Measurements from ENCODE around the gene RAB31. TPM values are rescaled to one million over a fixed set of nuclear protein-coding genes. Genes with fewer than 3 reads are reported as not detected.

The RAB31 gene
- total RNA-seq, 2 donors from 2014 or later, result 4.3 to 8.0 TPM

DNA sequence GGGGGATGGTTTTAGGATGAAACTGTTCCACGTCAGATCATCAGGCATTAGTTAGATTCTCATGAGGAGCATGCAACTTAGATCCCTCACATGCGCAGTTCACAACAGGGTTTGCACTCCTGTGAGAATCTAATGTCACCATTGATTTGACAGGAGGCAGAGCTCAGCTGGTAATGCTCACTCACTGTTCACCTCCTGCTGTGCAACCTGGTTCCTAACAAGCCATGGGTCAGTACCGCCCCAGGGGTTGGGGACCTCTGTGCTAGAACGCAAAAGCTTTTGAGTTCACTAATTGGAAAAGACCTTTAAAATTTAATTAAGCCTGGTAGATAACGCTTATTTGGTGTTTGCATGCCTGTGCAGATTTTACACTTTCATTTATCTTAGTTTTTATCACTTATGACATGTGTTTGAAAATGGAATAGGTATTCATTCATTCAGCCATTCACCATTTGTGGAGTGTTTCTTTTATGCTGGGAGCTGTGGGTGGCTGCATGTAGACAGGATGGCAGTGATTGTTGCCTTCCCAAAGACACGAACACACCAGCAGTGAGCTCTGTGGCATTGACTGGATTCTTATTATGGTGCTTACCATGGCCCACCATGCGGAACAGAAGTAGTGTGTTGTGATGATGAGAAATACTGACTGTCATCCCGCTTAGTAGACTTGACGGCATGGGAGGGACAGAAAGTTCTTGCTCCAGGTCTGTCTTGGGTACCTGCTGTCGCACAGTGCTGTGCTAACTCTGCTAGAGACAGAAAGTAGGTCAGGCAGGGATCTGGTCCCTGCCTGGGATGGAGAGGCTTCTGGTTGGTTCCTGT is 6.4 kb downstream of the RAB31 start:
- no peak for DNase-seq
- ATAC-seq, result no peak
- no peak overlapping the region for H3K4me3 ChIP-seq
- H3K36me3 ChIP-seq (replicated peaks in 1 of 2; ENCODE audit: insufficient read depth in 1 of 2, low read depth in 2 of 2), result no peaks in the 10 kb centered on the region
- 88 to 93% methylated on average over 10 of the region's 10 CpGs for WGBS, 2 donors
- TF ChIP-seq, protein P1, sequence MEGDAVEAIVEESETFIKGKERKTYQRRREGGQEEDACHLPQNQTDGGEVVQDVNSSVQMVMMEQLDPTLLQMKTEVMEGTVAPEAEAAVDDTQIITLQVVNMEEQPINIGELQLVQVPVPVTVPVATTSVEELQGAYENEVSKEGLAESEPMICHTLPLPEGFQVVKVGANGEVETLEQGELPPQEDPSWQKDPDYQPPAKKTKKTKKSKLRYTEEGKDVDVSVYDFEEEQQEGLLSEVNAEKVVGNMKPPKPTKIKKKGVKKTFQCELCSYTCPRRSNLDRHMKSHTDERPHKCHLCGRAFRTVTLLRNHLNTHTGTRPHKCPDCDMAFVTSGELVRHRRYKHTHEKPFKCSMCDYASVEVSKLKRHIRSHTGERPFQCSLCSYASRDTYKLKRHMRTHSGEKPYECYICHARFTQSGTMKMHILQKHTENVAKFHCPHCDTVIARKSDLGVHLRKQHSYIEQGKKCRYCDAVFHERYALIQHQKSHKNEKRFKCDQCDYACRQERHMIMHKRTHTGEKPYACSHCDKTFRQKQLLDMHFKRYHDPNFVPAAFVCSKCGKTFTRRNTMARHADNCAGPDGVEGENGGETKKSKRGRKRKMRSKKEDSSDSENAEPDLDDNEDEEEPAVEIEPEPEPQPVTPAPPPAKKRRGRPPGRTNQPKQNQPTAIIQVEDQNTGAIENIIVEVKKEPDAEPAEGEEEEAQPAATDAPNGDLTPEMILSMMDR (IDR thresholded peaks at IDR 0.05), result no peak
- no peak for TF ChIP-seq POLR2A (IDR thresholded peaks at IDR 0.05)
- H3K27me3 ChIP-seq, result no peaks in the 10 kb centered on the region
- H3K4me1 ChIP-seq, result peaks cover 7% of the 10 kb centered on the region
- H3K9me3 ChIP-seq, result no peaks in the 10 kb centered on the region
- intact Hi-C loops (cut with DNase I), result loop anchor here (10.0 kb wide), 1 partner anchor 110 kb away; no protein-coding TSS in a partner anchor
- H3K27ac ChIP-seq, result no peak overlapping the region

DNA sequence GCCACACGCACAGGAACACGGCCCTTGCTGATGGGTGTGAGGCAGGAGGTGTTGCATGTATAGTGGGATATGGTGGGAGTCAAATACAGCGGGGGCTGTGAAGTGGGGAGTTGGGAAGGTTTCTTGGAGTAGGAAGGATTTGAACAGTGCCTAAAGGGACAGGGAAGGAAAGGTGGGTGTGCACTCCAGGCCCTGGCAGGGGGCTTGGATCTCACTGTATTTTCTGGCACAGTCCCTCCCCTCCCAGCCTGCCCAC is 6.9 kb downstream of the RAB31 start:
- Histone ChIP-seq H3K27me3 (no peaks in the 10 kb centered on the region), H3K36me3 (replicated peaks in 1 of 2; ENCODE audit: insufficient read depth in 1 of 2, low read depth in 2 of 2) (no peaks in the 10 kb centered on the region), H3K4me1 (peaks cover 6% of the 10 kb centered on the region), H3K27ac (no peak overlapping the region), H3K9me3 (no peaks in the 10 kb centered on the region), H3K4me3 (no peak overlapping the region)
- no peak for TF ChIP-seq POLR2A (IDR thresholded peaks at IDR 0.05)
- TF ChIP-seq, protein P1 (IDR thresholded peaks at IDR 0.05), result no peak
- WGBS, 2 donors, result 87% methylated on average over 3 of the region's 3 CpGs
- ATAC-seq, result no peak
- no peak for DNase-seq
- intact Hi-C loops (cut with DNase I), result loop anchor here (10.0 kb wide), 1 partner anchor 110 kb away; no protein-coding TSS in a partner anchor

DNA sequence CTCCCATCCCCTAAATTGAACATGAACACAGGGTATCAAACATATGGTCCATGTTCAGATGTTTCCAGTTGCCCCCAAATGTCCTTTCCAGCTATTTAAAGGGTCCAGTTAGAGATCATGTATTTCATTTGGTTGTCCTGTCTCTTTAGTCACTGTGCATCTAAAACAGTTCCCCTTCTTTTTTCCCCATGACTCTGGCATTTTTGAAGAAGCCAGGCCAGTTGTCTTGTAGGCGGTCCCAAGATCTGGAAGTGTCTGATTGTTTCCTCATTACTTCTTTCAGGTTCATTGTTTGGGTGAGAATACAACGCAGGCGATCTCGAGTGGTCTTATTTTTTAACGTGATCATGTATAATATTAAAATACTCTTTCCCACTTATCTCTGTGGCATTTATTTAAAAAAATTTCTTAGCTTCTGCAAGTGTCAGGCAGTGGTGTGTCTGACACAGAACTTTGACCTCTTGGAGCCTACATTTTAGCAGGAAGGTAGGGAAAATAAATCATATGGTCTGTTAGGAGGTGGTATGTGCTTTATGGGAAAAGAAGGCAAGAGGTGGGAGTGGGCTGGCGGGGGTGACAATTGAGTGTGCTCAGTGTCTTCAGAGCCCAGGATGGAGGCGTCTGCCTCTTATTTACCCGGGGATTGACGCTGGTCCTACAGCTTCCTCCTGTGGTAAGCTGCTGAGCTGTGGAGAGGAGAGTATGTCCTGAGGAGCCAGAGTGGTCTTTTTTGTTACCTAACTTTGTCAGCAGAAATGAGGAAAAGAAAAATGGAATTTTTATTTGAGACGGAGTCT is 8.1 kb downstream of the RAB31 start:
- WGBS, 2 donors, result 61 to 69% methylated on average over 10 of the region's 10 CpGs
- TF ChIP-seq, protein P1 (IDR thresholded peaks at IDR 0.05), result no peak
- no peak for TF ChIP-seq POLR2A (IDR thresholded peaks at IDR 0.05)
- Histone ChIP-seq H3K4me3 (no peak overlapping the region), H3K27me3 (no peaks in the 10 kb centered on the region), H3K4me1 (peaks cover 6% of the 10 kb centered on the region), H3K36me3 (replicated peaks in 1 of 2; ENCODE audit: insufficient read depth in 1 of 2, low read depth in 2 of 2) (no peaks in the 10 kb centered on the region), H3K9me3 (no peaks in the 10 kb centered on the region), H3K27ac (no peak overlapping the region)
- intact Hi-C loops (cut with DNase I), result loop anchor here (10.0 kb wide), 1 partner anchor 111 kb away; no protein-coding TSS in a partner anchor
- DNase-seq (no peak), ATAC-seq (no peak)

DNA sequence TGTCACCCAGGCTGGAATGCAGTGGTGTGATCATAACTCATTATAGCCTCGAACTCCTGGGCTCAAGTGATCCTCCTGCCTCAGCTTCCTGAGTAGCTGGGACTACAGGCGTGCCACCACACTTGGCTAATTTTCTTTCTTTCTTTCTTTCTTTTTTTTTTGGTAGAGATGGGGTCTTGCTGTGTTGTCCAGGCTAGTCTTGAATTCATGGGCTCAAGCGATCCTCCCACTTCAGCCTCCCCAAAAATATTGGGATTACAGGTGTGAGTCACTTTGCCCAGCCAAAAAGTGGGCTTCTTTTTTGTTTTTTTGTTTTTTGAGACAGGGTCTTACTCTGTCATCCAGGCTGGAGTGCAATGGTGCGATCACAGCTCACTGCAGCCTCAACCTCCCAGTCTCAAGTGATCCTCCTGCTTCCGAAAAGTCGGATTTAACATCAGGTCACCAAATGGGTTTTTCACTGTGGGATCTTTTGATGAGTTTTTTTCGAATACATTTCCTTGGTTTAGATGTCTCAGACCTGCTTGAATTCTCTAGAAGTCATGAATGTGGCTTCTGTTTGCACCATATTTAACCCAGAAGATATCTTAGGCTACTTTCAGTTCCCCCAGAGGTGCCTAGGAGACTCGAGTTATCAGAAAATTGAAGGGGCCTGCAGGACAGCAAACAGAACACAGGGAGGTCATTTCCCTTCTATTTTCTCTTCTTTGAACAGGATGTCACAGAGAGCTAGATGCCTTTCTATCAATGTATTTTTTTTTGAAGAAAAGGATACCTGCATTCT is 8.9 kb downstream of the RAB31 start:
- Histone ChIP-seq H3K27ac (no peak overlapping the region), H3K4me3 (no peak overlapping the region), H3K4me1 (peaks cover 4% of the 10 kb centered on the region), H3K27me3 (no peaks in the 10 kb centered on the region), H3K36me3 (replicated peaks in 1 of 2; ENCODE audit: insufficient read depth in 1 of 2, low read depth in 2 of 2) (no peaks in the 10 kb centered on the region), H3K9me3 (no peaks in the 10 kb centered on the region)
- DNase-seq (no peak), ATAC-seq (no peak)
- 70 to 71% methylated on average over 8 of the region's 8 CpGs for WGBS, 2 donors
- intact Hi-C loops (cut with DNase I), result loop anchor here (10.0 kb wide), 1 partner anchor 112 kb away; no protein-coding TSS in a partner anchor
- TF ChIP-seq POLR2A (IDR thresholded peaks at IDR 0.05), result no peak
- TF ChIP-seq, protein P1 (IDR thresholded peaks at IDR 0.05), result no peak
